H9 (cell line): Measurements from ENCODE around the gene AGO3. TPM values are rescaled to one million over a fixed set of nuclear protein-coding genes. Genes with fewer than 3 reads are reported as not detected.

Experiments used
- DNase-seq: peaks from one replicate; pipeline ENCODE4 v3.0.0-alpha.2; 2017
- H2AFZ ChIP-seq: one replicate; pipeline ENCODE4 v1.6.1; 2013; ENCODE audit warnings: mild to moderate bottlenecking, low read length, control low read depth, moderate library complexity
- H2AK5ac ChIP-seq: 2 replicates; pipeline ENCODE4 v1.6.1; 2013; ENCODE audit warnings: low read length, control low read depth, mixed read lengths; ENCODE audit not compliant: insufficient read length
- H2BK120ac ChIP-seq: one replicate; pipeline ENCODE4 v1.6.1; 2013; ENCODE audit warnings: low read depth, mild to moderate bottlenecking, low read length, control low read depth, inconsistent platforms; ENCODE audit not compliant: poor library complexity, severe bottlenecking
- H2BK12ac ChIP-seq: 2 replicates; pipeline ENCODE4 v1.6.1; 2013; ENCODE audit warnings: low read length, control low read depth, mixed read lengths, low read depth; ENCODE audit not compliant: insufficient read length
- H2BK15ac ChIP-seq: 2 replicates; pipeline ENCODE4 v1.6.1; 2013; ENCODE audit warnings: low read depth, low read length, control low read depth
- H2BK20ac ChIP-seq: one replicate; pipeline ENCODE4 v1.6.1; 2013; ENCODE audit warnings: low read depth, mild to moderate bottlenecking, low read length, control low read depth, inconsistent platforms; ENCODE audit not compliant: poor library complexity, severe bottlenecking
- H2BK5ac ChIP-seq: 2 replicates; pipeline ENCODE4 v1.6.1; 2013; ENCODE audit warnings: low read length, control low read depth, mixed read lengths; ENCODE audit not compliant: insufficient read length
- H3K14ac ChIP-seq: 2 replicates; pipeline ENCODE4 v1.6.1; 2013; ENCODE audit warnings: low read length, control low read depth; ENCODE audit not compliant: insufficient read depth
- H3K18ac ChIP-seq: 2 replicates; pipeline ENCODE4 v1.6.1; 2013; ENCODE audit warnings: low read depth, mild to moderate bottlenecking, mixed read lengths, low read length, control low read depth; ENCODE audit not compliant: insufficient read length
- H3K23ac ChIP-seq: 2 replicates; pipeline ENCODE4 v1.6.1; 2013; ENCODE audit warnings: low read length, control low read depth, mixed read lengths, low read depth; ENCODE audit not compliant: insufficient read length
- H3K23me2 ChIP-seq: 2 replicates; pipeline ENCODE4 v1.6.1; 2013; ENCODE audit warnings: low read depth, mild to moderate bottlenecking, mixed read lengths, low read length, control low read depth; ENCODE audit not compliant: insufficient read length, poor library complexity, severe bottlenecking
- H3K27ac ChIP-seq: 2 replicates; pipeline ENCODE4 v1.5.1; 2013; ENCODE audit warnings: low read length, control low read depth, mixed read lengths, low read depth; ENCODE audit not compliant: insufficient read length
- H3K27me3 ChIP-seq: 2 replicates; pipeline ENCODE4 v1.6.1; 2013; ENCODE audit warnings: low read length, control low read depth, inconsistent platforms; ENCODE audit not compliant: insufficient read depth
- H3K4ac ChIP-seq: 2 replicates; pipeline ENCODE4 v1.6.1; 2013; ENCODE audit warnings: low read depth, mild to moderate bottlenecking, control low read depth, inconsistent platforms, low read length, moderate library complexity
- H3K4me1 ChIP-seq: 2 replicates; pipeline ENCODE4 v1.6.1; 2013; ENCODE audit warnings: low read length, control low read depth, inconsistent platforms; ENCODE audit not compliant: insufficient read depth
- H3K4me2 ChIP-seq: 2 replicates; pipeline ENCODE4 v1.6.1; 2013; ENCODE audit warnings: low read length, control low read depth, mixed read lengths; ENCODE audit not compliant: insufficient read length, insufficient read depth
- H3K56ac ChIP-seq: 2 replicates; pipeline ENCODE4 v1.6.1; 2013; ENCODE audit warnings: low read depth, mild to moderate bottlenecking, mixed read lengths, low read length, control low read depth; ENCODE audit not compliant: insufficient read length
- H3K79me1 ChIP-seq: 2 replicates; pipeline ENCODE4 v1.6.1; 2013; ENCODE audit warnings: low read depth, mild to moderate bottlenecking, moderate library complexity, low read length, control low read depth, inconsistent platforms; ENCODE audit not compliant: insufficient read depth, poor library complexity, severe bottlenecking
- H3K79me2 ChIP-seq: 2 replicates; pipeline ENCODE4 v1.6.1; 2013; ENCODE audit warnings: low read length, control low read depth, inconsistent platforms; ENCODE audit not compliant: insufficient read depth
- H3K9ac ChIP-seq: 2 replicates; pipeline ENCODE4 v1.6.1; 2013; ENCODE audit warnings: low read length, control low read depth, mixed read lengths; ENCODE audit not compliant: insufficient read length; ENCODE audit errors: extremely low read depth
- H3K9me3 ChIP-seq: one replicate; pipeline ENCODE4 v1.6.1; 2013; ENCODE audit warnings: low read depth, low read length, inconsistent platforms; ENCODE audit not compliant: control insufficient read depth
- H3T11ph ChIP-seq: one replicate; pipeline ENCODE4 v1.6.1; 2013; ENCODE audit warnings: mild to moderate bottlenecking, low read length, control low read depth, inconsistent platforms
- H4K20me1 ChIP-seq: one replicate; pipeline ENCODE4 v1.6.1; 2013; ENCODE audit not compliant: control insufficient read depth, insufficient read length, insufficient read depth
- H4K5ac ChIP-seq: 2 replicates; pipeline ENCODE4 v1.6.1; 2013; ENCODE audit warnings: low read depth, mild to moderate bottlenecking, mixed read lengths, low read length, control low read depth; ENCODE audit not compliant: insufficient read length
- H4K8ac ChIP-seq: replicated peaks from 2 replicates; pipeline ENCODE4 v1.6.1; 2013; ENCODE audit warnings: low read length, control low read depth, mixed read lengths, low read depth; ENCODE audit not compliant: insufficient read length
- H4K91ac ChIP-seq: 2 replicates; pipeline ENCODE4 v1.6.1; 2013; ENCODE audit warnings: low read depth, mild to moderate bottlenecking, moderate library complexity, mixed read lengths, low read length, control low read depth; ENCODE audit not compliant: insufficient read length
- H3K27ac Mint-ChIP-seq, 3 experiments: 2 replicates in 2 of 3; 3 replicates in 1 of 3; pipeline ENCODE4 v1.8.0; 2020 to 2021; ENCODE audit warnings: mixed read lengths in 3 of 3, mild to moderate bottlenecking in 1 of 3, moderate library complexity in 1 of 3
- H3K27me3 Mint-ChIP-seq: 2 replicates; pipeline ENCODE4 v1.8.0; 2021; ENCODE audit warnings: low read depth, mild to moderate bottlenecking, moderate library complexity, mixed read lengths
- H3K36me3 Mint-ChIP-seq, 3 experiments: 2 replicates in 2 of 3; 3 replicates in 1 of 3; pipeline ENCODE4 v1.8.0; 2020 to 2021; ENCODE audit warnings: low read depth in 3 of 3, mixed read lengths in 3 of 3; ENCODE audit not compliant: insufficient read depth in 1 of 3
- H3K4me1 Mint-ChIP-seq, 2 experiments: 2 replicates each; pipeline ENCODE4 v1.8.0; 2020; ENCODE audit warnings: mixed read lengths in 2 of 2
- H3K4me3 Mint-ChIP-seq, 2 experiments: 2 replicates in 1 of 2; 3 replicates in 1 of 2; pipeline ENCODE4 v1.8.0; 2020 to 2021; ENCODE audit warnings: mild to moderate bottlenecking in 2 of 2, mixed read lengths in 2 of 2, moderate library complexity in 1 of 2
- H3K9me3 Mint-ChIP-seq, 2 experiments: 2 replicates in 1 of 2; 3 replicates in 1 of 2; pipeline ENCODE4 v1.8.0; 2020; ENCODE audit warnings: mild to moderate bottlenecking in 2 of 2, mixed read lengths in 2 of 2, moderate library complexity in 1 of 2
- CTCF ChIP-seq: fragments of 200-600 bp; sonication (generic); conservative IDR thresholded peaks from 3 replicates; pipeline ENCODE4 v1.8.0; 2021; ENCODE audit warnings: antibody characterized with exemption, mild to moderate bottlenecking
- WGBS: extraction: QIAGEN DNeasy Blood & Tissue Kit; methylation state at CpG from one replicate; pipeline ENCODE4 v1.1.7; 2013; ENCODE audit warnings: missing lambda C conversion rate, low lambda C conversion rate, mixed read lengths; ENCODE audit not compliant: insufficient read length; ENCODE audit errors: extremely low coverage; 5-methylcytosine and 5-hydroxymethylcytosine counted together
- total RNA-seq: library from RNA; stranded (reverse); gene quantifications from 2 replicates; pipeline ENCODE4 v1.2.1, GENCODE V29; 2021

Gene AGO3
- total RNA-seq, 1 experiment from 2014 or later: 27.0 TPM

- Histone ChIP-seq H3K27me3 (no peaks in the 10 kb centered on the region), H4K8ac (no peak overlapping the region)
- H3K4me3 Mint-ChIP-seq: no peak overlapping the region
Observed at GRCh38 chr1:35927472-35927871, 3.4 kb upstream of the AGO3 start.

More at GRCh38 chr1:35927472-35927871, 3.4 kb upstream of the AGO3 start:
- Histone ChIP-seq H4K91ac (no peak overlapping the region), H3K18ac (no peak overlapping the region), H2BK12ac (no peak overlapping the region), H2BK120ac (no peak overlapping the region), H3K9ac (no peak overlapping the region), H2AFZ (no peak overlapping the region), H2BK15ac (no peak overlapping the region), H3K4ac (no peak overlapping the region), H3T11ph (no peak overlapping the region), H3K27ac (no peak overlapping the region), H2AK5ac (no peak overlapping the region), H4K5ac (no peak overlapping the region), H3K79me2 (peaks cover 3% of the 10 kb centered on the region; the same call in 1 of the 2 replicates), H3K56ac (no peak overlapping the region), H2BK20ac (no peak overlapping the region), H3K14ac (no peak overlapping the region), H3K23me2 (peaks cover 11% of the 10 kb centered on the region), H3K9me3 (no peaks in the 10 kb centered on the region), H3K23ac (no peak overlapping the region), H3K4me1 (no peaks in the 10 kb centered on the region), H3K4me2 (no peak overlapping the region), H3K79me1 (no peaks in the 10 kb centered on the region), H2BK5ac (no peak overlapping the region), H4K20me1 (no peaks in the 10 kb centered on the region)
- H3K36me3 Mint-ChIP-seq: peaks cover 0 to 16% (median 2%) of the 10 kb centered on the region in 3 experiments; a peak in 4 of 7 replicates
- no peak overlapping the region for H3K27ac Mint-ChIP-seq
- DNase-seq: no peak
- H3K4me1 Mint-ChIP-seq: peaks cover 14 to 15% of the 10 kb centered on the region in 2 experiments
- WGBS: no CpG with 5 or more reads among the region's 3 CpGs
- no peak for TF ChIP-seq CTCF
- no peaks in the 10 kb centered on the region; the same call in 1 of the 2 replicates for H3K27me3 Mint-ChIP-seq
- H3K9me3 Mint-ChIP-seq: no peaks in the 10 kb centered on the region
